Tibial nerve (tissue), 4 donors: Measurements from ENCODE around the gene SEMA3B. TPM values are rescaled to one million over a fixed set of nuclear protein-coding genes. Genes with fewer than 3 reads are reported as not detected.

Source experiments
- DNase-seq, 2 donors: peaks; one replicate each; pipeline ENCODE4 v3.0.0-alpha.2; 2019; ENCODE audit warnings: low spot score in 2 of 2
- H3K27ac ChIP-seq, 4 donors: fragments of 200-600 bp; sonication (generic) in 3 of 4; one replicate each; pipeline ENCODE4 v1.5.1; 2017 to 2019; ENCODE audit warnings: mild to moderate bottlenecking in 1 of 4
- H3K27me3 ChIP-seq, 2 donors: fragments of 200-600 bp; sonication (generic) in 1 of 2; one replicate each; pipeline versions ENCODE4 v1.5.1 to v1.6.0; 2017 to 2019
- H3K36me3 ChIP-seq, 3 donors: fragments of 200-600 bp; sonication (generic); one replicate each; pipeline ENCODE4 v1.5.1; 2018 to 2019
- H3K4me1 ChIP-seq, 4 donors: fragments of 200-600 bp; sonication (generic) in 3 of 4; one replicate each; pipeline ENCODE4 v1.5.1; 2017 to 2019
- H3K4me3 ChIP-seq, 4 donors: fragments of 200-600 bp; sonication (generic) in 3 of 4; one replicate each; pipeline ENCODE4 v1.5.1; 2017 to 2019; ENCODE audit warnings: mild to moderate bottlenecking in 1 of 4, moderate library complexity in 1 of 4
- H3K9me3 ChIP-seq, 4 donors: fragments of 200-600 bp; sonication (generic) in 3 of 4; one replicate each; pipeline ENCODE4 v1.5.1; 2017 to 2019
- EP300 ChIP-seq, 2 donors: sonication (generic); formaldehyde crosslinking; IDR thresholded peaks; one replicate each; pipeline ENCODE4 v1.6.1; 2017; ENCODE audit warnings: antibody characterized with exemption in 2 of 2, mild to moderate bottlenecking in 1 of 2
- POLR2A ChIP-seq, 2 donors: fragments of 450-650 bp; IDR thresholded peaks; one replicate each; pipeline ENCODE4 v1.6.1; 2017; ENCODE audit warnings: antibody characterized with exemption in 2 of 2, mild to moderate bottlenecking in 2 of 2, moderate library complexity in 2 of 2
- WGBS, 2 donors: methylation state at CpG; one replicate each; pipeline ENCODE4 v1.1.5; 2018; 5-methylcytosine and 5-hydroxymethylcytosine counted together
- total RNA-seq, 4 donors: library from RNA; depleted of rRNA; stranded (reverse); fragments of >200 nt; gene quantifications; one replicate each; pipeline ENCODE4 v1.1.0, GENCODE V29; 2016
- TF ChIP-seq, protein P1 (sequence below), 5 experiments: fragments of 200-600 bp in 3 of 5; fragments of 450-650 bp in 2 of 5; sonication (generic) in 3 of 5; IDR thresholded peaks; one replicate each; pipeline ENCODE4 v1.5.1; 2016 to 2019; ENCODE audit warnings: antibody characterized with exemption in 5 of 5, mild to moderate bottlenecking in 3 of 5, moderate library complexity in 2 of 5

SEMA3B gene
- total RNA-seq, 4 donors from 2014 or later = 251 to 334 (median 261) TPM

- Histone ChIP-seq H3K4me1 (peaks cover 0 to 53% (median 37%) of the 10 kb centered on the region in 4 donors), H3K4me3 (no peak overlapping the region), H3K36me3 (peaks cover 0 to 16% (median 0%) of the 10 kb centered on the region in 3 donors), H3K9me3 (no peaks in the 10 kb centered on the region), H3K27ac (no peak overlapping the region), H3K27me3 (no peaks in the 10 kb centered on the region)
- TF ChIP-seq EP300 (IDR thresholded peaks at IDR 0.05) (no peak), POLR2A (IDR thresholded peaks at IDR 0.05) (no peak)
- TF ChIP-seq, protein P1, sequence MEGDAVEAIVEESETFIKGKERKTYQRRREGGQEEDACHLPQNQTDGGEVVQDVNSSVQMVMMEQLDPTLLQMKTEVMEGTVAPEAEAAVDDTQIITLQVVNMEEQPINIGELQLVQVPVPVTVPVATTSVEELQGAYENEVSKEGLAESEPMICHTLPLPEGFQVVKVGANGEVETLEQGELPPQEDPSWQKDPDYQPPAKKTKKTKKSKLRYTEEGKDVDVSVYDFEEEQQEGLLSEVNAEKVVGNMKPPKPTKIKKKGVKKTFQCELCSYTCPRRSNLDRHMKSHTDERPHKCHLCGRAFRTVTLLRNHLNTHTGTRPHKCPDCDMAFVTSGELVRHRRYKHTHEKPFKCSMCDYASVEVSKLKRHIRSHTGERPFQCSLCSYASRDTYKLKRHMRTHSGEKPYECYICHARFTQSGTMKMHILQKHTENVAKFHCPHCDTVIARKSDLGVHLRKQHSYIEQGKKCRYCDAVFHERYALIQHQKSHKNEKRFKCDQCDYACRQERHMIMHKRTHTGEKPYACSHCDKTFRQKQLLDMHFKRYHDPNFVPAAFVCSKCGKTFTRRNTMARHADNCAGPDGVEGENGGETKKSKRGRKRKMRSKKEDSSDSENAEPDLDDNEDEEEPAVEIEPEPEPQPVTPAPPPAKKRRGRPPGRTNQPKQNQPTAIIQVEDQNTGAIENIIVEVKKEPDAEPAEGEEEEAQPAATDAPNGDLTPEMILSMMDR (IDR thresholded peaks at IDR 0.05) = no peak
- no peak for DNase-seq
- 78 to 100% methylated on average over 2 of the region's 2 CpGs for WGBS, 2 donors
These were observed 28.4 kb downstream of the SEMA3B start for GRCh38 chr3:50297384-50297775.

DNA sequence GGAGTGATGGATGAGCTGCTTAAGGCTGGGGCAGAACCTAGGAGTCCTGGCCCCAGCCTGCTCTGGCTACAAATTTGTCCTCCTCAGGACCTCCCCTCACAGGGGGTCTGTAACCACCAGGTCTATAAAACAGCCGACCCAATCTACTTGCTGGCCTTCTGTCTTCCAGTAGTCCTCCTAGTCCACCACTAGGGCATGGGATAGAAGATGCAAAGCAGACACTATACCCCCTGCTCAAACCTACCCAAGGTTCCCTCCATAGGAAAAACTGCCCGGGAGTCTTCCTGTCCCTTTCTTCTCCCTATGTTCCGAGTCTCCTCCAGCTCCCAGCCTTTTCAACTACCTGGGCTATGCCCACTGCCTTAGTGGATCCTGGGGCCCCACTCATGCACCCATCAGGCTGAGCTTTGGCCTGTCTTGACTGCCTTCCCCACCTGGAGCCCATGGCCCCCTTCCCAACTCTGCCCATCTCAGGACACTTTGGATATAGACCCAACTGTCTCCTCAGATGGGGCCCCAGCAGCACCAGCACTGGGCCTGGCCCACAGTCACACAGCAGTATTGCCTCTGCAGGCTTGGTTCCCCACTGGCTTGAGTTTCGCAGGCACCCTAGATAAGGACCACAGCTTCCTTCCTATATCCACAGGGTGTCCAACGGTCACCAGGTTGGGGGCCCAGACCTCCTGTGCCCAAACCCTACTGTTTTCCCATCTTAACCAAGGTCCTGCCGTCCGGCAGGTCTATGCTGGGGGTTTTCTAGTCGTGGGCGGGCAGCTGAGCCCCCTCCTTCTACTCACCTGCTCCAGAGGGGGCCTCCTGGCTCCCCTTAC lies 29.2 kb downstream of the SEMA3B start:
- H3K4me3 ChIP-seq = peak overlapping the region; percentile 42 to 82 (median 74)
- peak overlapping the region; percentile 93 to 98 (median 96) for H3K27ac ChIP-seq
- no peaks in the 10 kb centered on the region for H3K27me3 ChIP-seq
- peaks cover 0 to 16% (median 0%) of the 10 kb centered on the region in 3 donors for H3K36me3 ChIP-seq
- no peaks in the 10 kb centered on the region for H3K9me3 ChIP-seq
- H3K4me1 ChIP-seq = peaks cover 0 to 54% (median 38%) of the 10 kb centered on the region in 4 donors
- TF ChIP-seq EP300 (IDR thresholded peaks at IDR 0.05) = no peak
- TF ChIP-seq, protein P1 (IDR thresholded peaks at IDR 0.05) = peak in 2 of 5 experiments; percentile 13 to 17
- 39 to 49% methylated on average over 9 of the region's 9 CpGs for WGBS, 2 donors
- no peak for DNase-seq

GRCh38 chr3:50298836-50299637 lies 30.1 kb downstream of the SEMA3B start, which contains the start of the genes HYAL3 and NAA80:
Gene HYAL3, minus strand, starts transcription at chr3:50299405. Its CDS starts 3,803 bp downstream, at chr3:50295602.
Gene NAA80, minus strand, starts transcription at chr3:50299405. Its CDS starts 1,942 bp downstream, at chr3:50297463.
- peak within 1 kb of the TSS; percentile 93 to 98 (median 96) for H3K27ac ChIP-seq
- peaks cover 0 to 16% (median 0%) of the 10 kb centered on the region in 3 donors for H3K36me3 ChIP-seq
- H3K9me3 ChIP-seq = no peaks in the 10 kb centered on the region
- TF ChIP-seq EP300 (IDR thresholded peaks at IDR 0.05) = peak; percentile 81 to 97
- TF ChIP-seq, protein P1 (IDR thresholded peaks at IDR 0.05) = peak; percentile 13 to 89 (median 33)
- TF ChIP-seq POLR2A (IDR thresholded peaks at IDR 0.05) = peak; percentile 87 to 98
- no peaks in the 10 kb centered on the region for H3K27me3 ChIP-seq
- DNase-seq = peak; percentile 99
- H3K4me3 ChIP-seq = peak within 1 kb of the TSS; percentile 42 to 82 (median 74)
- WGBS, 2 donors = 0 to 1% methylated on average over 34 to 40 of the region's 61 CpGs
- H3K4me1 ChIP-seq = peaks cover 0 to 59% (median 40%) of the 10 kb centered on the region in 4 donors

DNA sequence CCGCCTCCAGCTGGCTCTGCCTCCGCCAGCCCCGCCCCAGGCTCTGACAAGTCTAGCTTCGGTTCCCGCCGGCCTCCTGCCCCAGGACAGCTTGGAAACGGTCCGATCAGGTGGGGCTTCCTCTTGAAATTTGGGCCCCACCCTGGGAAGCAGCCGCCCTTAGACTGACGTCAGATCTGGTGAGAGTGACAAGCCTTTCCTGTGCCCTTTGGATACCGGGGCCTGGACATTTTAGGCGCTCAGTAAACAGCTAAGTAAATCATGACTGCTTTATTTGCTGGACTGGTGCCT lies 30.6 kb downstream of the SEMA3B start:
- DNase-seq = no peak
- Histone ChIP-seq H3K9me3 (no peaks in the 10 kb centered on the region), H3K27me3 (no peaks in the 10 kb centered on the region), H3K36me3 (peaks cover 0 to 16% (median 0%) of the 10 kb centered on the region in 3 donors), H3K4me1 (peaks cover 0 to 59% (median 40%) of the 10 kb centered on the region in 4 donors), H3K4me3 (peak overlapping the region; percentile 42 to 82 (median 74)), H3K27ac (peak overlapping the region; percentile 75 to 97 (median 91))
- 0 to 1% methylated on average over 11 to 12 of the region's 12 CpGs for WGBS, 2 donors
- TF ChIP-seq POLR2A (IDR thresholded peaks at IDR 0.05) (no peak), EP300 (IDR thresholded peaks at IDR 0.05) (no peak)
- TF ChIP-seq, protein P1 (IDR thresholded peaks at IDR 0.05) = no peak
